ENCODE results near the gene DGCR6L.
"Not testable (repeated sequence)": the region's sequence is repeated elsewhere in the genome, so short reads cannot be mapped to it uniquely, and the experiment has no call there.

DGCR6L gene

GRCh38 chr22:20308806-20309650, 10.8 kb downstream of the DGCR6L start:
- FAIRE-seq = not testable (repeated sequence)

GRCh38 chr22:20307448-20308447, 12.1 kb downstream of the DGCR6L start:
- not testable (repeated sequence) for FAIRE-seq

GRCh38 chr22:20306646-20307447, 13.0 kb downstream of the DGCR6L start:
- not testable (repeated sequence) for FAIRE-seq

GRCh38 chr22:20305894-20306645, 13.8 kb downstream of the DGCR6L start:
- FAIRE-seq = no peak

- not testable (repeated sequence) for FAIRE-seq
These were observed 14.5 kb downstream of the DGCR6L start for GRCh38 chr22:20305230-20305893.

GRCh38 chr22:20304646-20305045, 15.2 kb downstream of the DGCR6L start:
- FAIRE-seq = no peak

- not testable (repeated sequence) for FAIRE-seq
These were observed 16.7 kb downstream of the DGCR6L start for GRCh38 chr22:20303229-20303534.

GRCh38 chr22:20302438-20303228, 17.2 kb downstream of the DGCR6L start:
- FAIRE-seq = no peak

- FAIRE-seq = no peak
These were observed 20.1 kb downstream of the DGCR6L start for GRCh38 chr22:20299746-20300136.

GRCh38 chr22:20298803-20299745, 20.8 kb downstream of the DGCR6L start:
- FAIRE-seq = peak; percentile 74

GRCh38 chr22:20298110-20298802, 21.6 kb downstream of the DGCR6L start:
- FAIRE-seq = no peak

- FAIRE-seq = no peak
These were observed 22.3 kb downstream of the DGCR6L start for GRCh38 chr22:20297414-20298109.

GRCh38 chr22:20296598-20296997, 23.3 kb downstream of the DGCR6L start:
- no peak for FAIRE-seq

GRCh38 chr22:20295262-20296064, 24.4 kb downstream of the DGCR6L start:
- FAIRE-seq = no peak

GRCh38 chr22:20292673-20293232, 27.1 kb downstream of the DGCR6L start:
- FAIRE-seq = no peak

- FAIRE-seq = no peak
These were observed 27.8 kb downstream of the DGCR6L start for GRCh38 chr22:20292108-20292507.

GRCh38 chr22:20291604-20292063, 28.2 kb downstream of the DGCR6L start:
- FAIRE-seq = no peak
